ENCODE data around the gene TMEM45A. TPM values are rescaled to one million over a fixed set of nuclear protein-coding genes. Genes with fewer than 3 reads are reported as not detected.

TMEM45A gene
- total RNA-seq, 4 donors from 2014 or later = 189 to 746 (median 494) TPM

GRCh38 chr3:100574536-100574935, 82.1 kb downstream of the TMEM45A start:
- H3K27ac ChIP-seq = no peak overlapping the region
- H3K27me3 ChIP-seq = no peaks in the 10 kb centered on the region
- TF ChIP-seq CTCF (IDR thresholded peaks at IDR 0.05) = no peak
- no peak for TF ChIP-seq EP300 (IDR thresholded peaks at IDR 0.05)
- no peak for TF ChIP-seq POLR2A (IDR thresholded peaks at IDR 0.05)
- TF ChIP-seq POLR2AphosphoS5 (IDR thresholded peaks at IDR 0.05) = no peak
- peaks cover 10% of the 10 kb centered on the region for H3K36me3 ChIP-seq
- 92% methylated on average over 3 of the region's 3 CpGs for WGBS
- no peak overlapping the region for H3K4me3 ChIP-seq
- H3K4me1 ChIP-seq = no peaks in the 10 kb centered on the region
- DNase-seq (ENCODE audit: low spot score in 2 of 2) = no peak
- no peaks in the 10 kb centered on the region for H3K9me3 ChIP-seq

DNA sequence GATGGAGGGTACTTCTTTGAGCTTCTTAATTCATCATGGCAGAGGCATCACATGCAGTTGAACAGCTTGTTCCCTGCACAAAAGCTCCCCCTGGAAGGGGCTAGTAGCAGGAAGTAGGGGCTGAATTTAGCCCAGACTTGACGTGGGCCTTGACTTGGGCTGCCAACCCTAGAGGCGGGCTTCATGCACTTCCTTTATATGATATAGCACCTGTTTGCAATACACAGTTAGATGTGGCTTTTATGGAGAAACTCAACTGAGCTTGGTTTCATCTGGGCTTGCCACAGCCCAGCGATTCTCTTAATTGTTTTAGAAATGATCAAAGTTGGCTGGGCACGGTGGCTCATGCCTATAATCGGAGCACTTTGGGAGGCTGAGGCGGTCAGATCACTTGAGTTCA, 83.3 kb downstream of the TMEM45A start:
- no peak for DNase-seq (ENCODE audit: low spot score in 2 of 2)
- Histone ChIP-seq H3K36me3 (no peaks in the 10 kb centered on the region), H3K4me3 (no peak overlapping the region), H3K4me1 (no peaks in the 10 kb centered on the region), H3K9me3 (no peaks in the 10 kb centered on the region), H3K27ac (no peak overlapping the region), H3K27me3 (no peaks in the 10 kb centered on the region)
- TF ChIP-seq POLR2A (IDR thresholded peaks at IDR 0.05) = no peak
- TF ChIP-seq POLR2AphosphoS5 (IDR thresholded peaks at IDR 0.05) = no peak
- TF ChIP-seq EP300 (IDR thresholded peaks at IDR 0.05) = no peak
- TF ChIP-seq CTCF (IDR thresholded peaks at IDR 0.05) = no peak
- 95% methylated on average over 4 of the region's 6 CpGs for WGBS

DNA sequence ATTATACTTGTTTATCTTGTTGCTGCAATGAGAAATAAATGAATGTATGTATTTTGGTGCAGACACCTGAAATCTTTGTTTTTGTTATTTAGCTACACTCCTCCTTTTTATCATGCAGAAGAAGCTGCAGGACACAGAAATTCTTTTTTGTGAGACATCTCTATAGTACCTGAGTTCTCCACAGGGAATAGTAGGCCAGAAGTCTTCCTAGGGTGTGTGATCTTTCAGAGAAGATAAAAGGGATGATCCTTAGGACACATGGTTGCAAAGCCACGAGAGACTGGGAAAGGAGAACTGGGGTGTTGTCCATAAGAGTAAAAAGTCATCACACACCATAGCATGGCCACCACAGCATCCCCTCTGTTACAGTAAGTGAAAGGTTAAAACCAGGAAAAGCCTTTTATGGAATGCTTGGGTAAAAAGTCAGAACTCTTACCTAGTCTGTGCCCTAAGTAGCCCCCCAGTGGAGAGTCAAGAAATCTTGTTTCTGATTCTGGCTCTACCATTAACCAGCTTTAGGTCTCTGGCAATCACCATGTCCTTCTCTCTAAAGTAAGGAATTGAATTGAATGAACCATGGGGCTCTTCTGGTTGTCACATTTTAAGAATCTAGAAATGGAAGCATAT, 85.1 kb downstream of the TMEM45A start:
- no peaks in the 10 kb centered on the region for H3K9me3 ChIP-seq
- H3K27me3 ChIP-seq = no peaks in the 10 kb centered on the region
- H3K4me3 ChIP-seq = no peak overlapping the region
- H3K27ac ChIP-seq = no peak overlapping the region
- H3K4me1 ChIP-seq = no peaks in the 10 kb centered on the region
- TF ChIP-seq CTCF (IDR thresholded peaks at IDR 0.05) = no peak
- TF ChIP-seq EP300 (IDR thresholded peaks at IDR 0.05) = no peak
- TF ChIP-seq POLR2A (IDR thresholded peaks at IDR 0.05) = no peak
- H3K36me3 ChIP-seq = no peaks in the 10 kb centered on the region
- WGBS = 76% methylated on average over 1 of the region's 1 CpG
- no peak for DNase-seq (ENCODE audit: low spot score in 2 of 2)

GRCh38 chr3:100578646-100579045, 86.2 kb downstream of the TMEM45A start:
- no peak for DNase-seq (ENCODE audit: low spot score in 2 of 2)
- Histone ChIP-seq H3K4me3 (no peak overlapping the region), H3K27ac (no peak overlapping the region), H3K9me3 (no peaks in the 10 kb centered on the region), H3K27me3 (no peaks in the 10 kb centered on the region), H3K36me3 (no peaks in the 10 kb centered on the region), H3K4me1 (no peaks in the 10 kb centered on the region)
- TF ChIP-seq POLR2A (IDR thresholded peaks at IDR 0.05) = no peak
- no peak for TF ChIP-seq EP300 (IDR thresholded peaks at IDR 0.05)
- no peak for TF ChIP-seq CTCF (IDR thresholded peaks at IDR 0.05)
- TF ChIP-seq POLR2AphosphoS5 (IDR thresholded peaks at IDR 0.05) = no peak

GRCh38 chr3:100580147-100580546, 87.7 kb downstream of the TMEM45A start:
- no peaks in the 10 kb centered on the region for H3K9me3 ChIP-seq
- no peaks in the 10 kb centered on the region for H3K4me1 ChIP-seq
- H3K4me3 ChIP-seq = no peak overlapping the region
- no peak for DNase-seq (ENCODE audit: low spot score in 2 of 2)
- 64% methylated on average over 2 of the region's 2 CpGs for WGBS
- no peaks in the 10 kb centered on the region for H3K27me3 ChIP-seq
- no peaks in the 10 kb centered on the region for H3K36me3 ChIP-seq
- no peak overlapping the region for H3K27ac ChIP-seq
- no peak for TF ChIP-seq POLR2AphosphoS5 (IDR thresholded peaks at IDR 0.05)
- no peak for TF ChIP-seq POLR2A (IDR thresholded peaks at IDR 0.05)
- no peak for TF ChIP-seq CTCF (IDR thresholded peaks at IDR 0.05)

All from suprapubic skin (tissue), 4 donors.